Osteoblast (primary cell): Measurements from ENCODE around the gene AFDN. TPM values are rescaled to one million over a fixed set of nuclear protein-coding genes. Genes with fewer than 3 reads are reported as not detected.

Experiments
- DNase-seq: peaks from one replicate; pipeline ENCODE4 v3.0.0; 2011; ENCODE audit warnings: low spot score, mixed read lengths; ENCODE audit not compliant: insufficient read length; ENCODE audit errors: missing footprints
- H2AFZ ChIP-seq: 2 replicates; pipeline ENCODE4 v1.6.0; 2011; ENCODE audit warnings: mild to moderate bottlenecking, low read length
- H3K27ac ChIP-seq: 2 replicates; pipeline ENCODE4 v1.5.1; 2011; ENCODE audit warnings: mild to moderate bottlenecking, low read depth, low read length, moderate library complexity
- H3K27me3 ChIP-seq: 2 replicates; pipeline ENCODE4 v1.6.0; 2012; ENCODE audit warnings: mild to moderate bottlenecking, control low read depth, inconsistent platforms, low read length, moderate library complexity; ENCODE audit not compliant: insufficient read depth
- H3K36me3 ChIP-seq: 2 replicates; pipeline ENCODE4 v1.5.1; 2011; ENCODE audit warnings: mild to moderate bottlenecking, low read length, control low read depth, moderate library complexity; ENCODE audit not compliant: insufficient read depth
- H3K4me1 ChIP-seq: 2 replicates; pipeline ENCODE4 v1.5.1; 2011; ENCODE audit warnings: mild to moderate bottlenecking, low read length, control low read depth, moderate library complexity; ENCODE audit not compliant: insufficient read depth
- H3K4me2 ChIP-seq: 2 replicates; pipeline ENCODE4 v1.6.0; 2011; ENCODE audit warnings: mild to moderate bottlenecking, low read length; ENCODE audit not compliant: insufficient read depth
- H3K4me3 ChIP-seq: fragments of 200-600 bp; sonication (generic); 3 replicates; pipeline ENCODE4 v1.5.1; 2012; ENCODE audit warnings: mild to moderate bottlenecking, low read length, inconsistent platforms; ENCODE audit not compliant: insufficient read depth
- H3K79me2 ChIP-seq: 2 replicates; pipeline ENCODE4 v1.6.0; 2012; ENCODE audit warnings: mild to moderate bottlenecking, low read length, control low read depth, inconsistent platforms; ENCODE audit not compliant: insufficient read depth
- H3K9me3 ChIP-seq: 2 replicates; pipeline ENCODE4 v1.5.1; 2011; ENCODE audit warnings: low read depth, low read length, control low read depth
- H4K20me1 ChIP-seq: 2 replicates; pipeline ENCODE4 v1.6.0; 2012; ENCODE audit warnings: mild to moderate bottlenecking, low read length, control low read depth; ENCODE audit not compliant: insufficient read depth
- CTCF ChIP-seq: IDR thresholded peaks from 2 replicates; pipeline ENCODE4 v1.5.1; 2011; ENCODE audit warnings: mild to moderate bottlenecking, low read depth, low read length, moderate library complexity; ENCODE audit errors: extremely low read depth
- total RNA-seq: library from RNA; depleted of rRNA; stranded (reverse); fragments of >200 nt; gene quantifications from 2 replicates; pipeline ENCODE4 v1.2.3, GENCODE V29; 2012

AFDN gene
- total RNA-seq, 1 donor, result 52.5 TPM

DNA sequence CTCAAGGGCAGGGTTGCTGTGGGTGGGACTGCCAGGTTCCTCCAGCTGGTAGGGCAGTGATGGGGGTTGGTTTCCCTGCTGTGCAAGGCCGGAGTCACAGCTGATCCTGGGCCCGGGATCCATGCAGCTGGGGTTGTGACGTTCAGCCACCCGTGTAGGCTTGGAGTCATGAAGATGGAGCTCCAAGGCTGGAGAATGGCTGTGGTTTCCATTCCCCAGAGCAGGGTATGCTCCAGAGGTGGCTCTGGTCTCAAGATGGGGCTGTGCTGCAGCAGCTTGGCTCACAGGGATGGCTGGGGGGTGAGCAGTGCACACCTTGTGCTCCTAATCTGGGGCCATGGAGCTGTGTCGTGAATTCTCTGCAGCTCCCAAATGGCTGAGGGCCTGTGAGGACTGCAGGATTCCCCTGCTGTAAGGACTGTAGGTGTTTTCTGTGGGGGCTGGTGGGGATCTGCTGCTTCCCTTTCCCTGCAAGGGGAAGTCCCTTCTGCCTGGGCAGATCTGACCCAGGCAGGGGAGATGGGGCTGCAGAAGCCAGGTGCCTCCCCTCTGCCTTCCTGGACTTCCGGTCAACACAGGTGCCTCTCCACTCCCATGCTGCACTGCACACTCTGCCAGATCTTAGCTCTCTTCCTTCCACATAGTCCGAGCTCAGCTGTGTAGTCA lies 186.7 kb downstream of the AFDN start:
- peaks cover 3% of the 10 kb centered on the region for H3K4me1 ChIP-seq
- H3K4me3 ChIP-seq, result no peak overlapping the region
- peaks cover 40% of the 10 kb centered on the region for H3K27me3 ChIP-seq
- no peak overlapping the region for H3K27ac ChIP-seq
- no peaks in the 10 kb centered on the region for H3K36me3 ChIP-seq
- no peak for TF ChIP-seq CTCF
- DNase-seq, result no peak
- H3K4me2 ChIP-seq, result no peak overlapping the region
- H4K20me1 ChIP-seq, result no peaks in the 10 kb centered on the region
- peaks cover 21% of the 10 kb centered on the region for H3K9me3 ChIP-seq
- H2AFZ ChIP-seq, result no peak overlapping the region
- H3K79me2 ChIP-seq, result no peaks in the 10 kb centered on the region

GRCh38 chr6:168014428-168014827 lies 187.7 kb downstream of the AFDN start:
- Histone ChIP-seq H2AFZ (no peak overlapping the region), H4K20me1 (no peaks in the 10 kb centered on the region), H3K36me3 (no peaks in the 10 kb centered on the region), H3K4me3 (no peak overlapping the region), H3K27me3 (peaks cover 40% of the 10 kb centered on the region), H3K79me2 (no peaks in the 10 kb centered on the region), H3K9me3 (peaks cover 21% of the 10 kb centered on the region), H3K4me1 (peaks cover 3% of the 10 kb centered on the region), H3K4me2 (no peak overlapping the region), H3K27ac (no peak overlapping the region)
- no peak for TF ChIP-seq CTCF
- no peak for DNase-seq

DNA sequence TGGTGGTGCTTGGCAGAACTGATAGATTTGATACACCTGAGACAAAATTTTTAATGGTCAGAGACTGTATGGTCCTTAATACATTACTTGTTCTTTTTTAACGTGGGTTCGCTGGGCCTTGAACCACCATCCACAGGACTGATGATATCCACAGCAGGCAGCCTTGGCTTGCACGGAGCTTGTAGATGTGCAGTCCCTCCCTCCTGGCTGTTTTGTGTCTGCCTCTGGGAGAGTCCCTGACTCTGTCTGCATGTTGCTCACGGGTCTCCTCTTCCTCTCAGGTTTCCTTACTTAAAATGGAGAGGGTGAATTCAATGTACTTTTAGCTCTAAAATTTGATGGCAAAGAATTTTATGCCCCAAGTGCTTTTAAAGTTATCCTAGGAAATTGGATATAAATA lies 188.3 kb downstream of the AFDN start:
- H3K79me2 ChIP-seq, result no peaks in the 10 kb centered on the region
- H3K9me3 ChIP-seq, result peaks cover 21% of the 10 kb centered on the region
- TF ChIP-seq CTCF, result no peak
- peaks cover 41% of the 10 kb centered on the region for H3K27me3 ChIP-seq
- H3K4me3 ChIP-seq, result no peak overlapping the region
- H2AFZ ChIP-seq, result no peak overlapping the region
- H4K20me1 ChIP-seq, result no peaks in the 10 kb centered on the region
- no peak overlapping the region for H3K27ac ChIP-seq
- no peaks in the 10 kb centered on the region for H3K36me3 ChIP-seq
- peaks cover 3% of the 10 kb centered on the region for H3K4me1 ChIP-seq
- H3K4me2 ChIP-seq, result no peak overlapping the region
- no peak for DNase-seq

GRCh38 chr6:168015482-168016175 lies 188.9 kb downstream of the AFDN start:
- Histone ChIP-seq H3K4me2 (peak overlapping the region; percentile 31), H4K20me1 (no peaks in the 10 kb centered on the region), H2AFZ (no peak overlapping the region), H3K27me3 (peaks cover 47% of the 10 kb centered on the region), H3K9me3 (peaks cover 19% of the 10 kb centered on the region), H3K27ac (no peak overlapping the region), H3K79me2 (no peaks in the 10 kb centered on the region), H3K4me1 (peaks cover 3% of the 10 kb centered on the region), H3K4me3 (peak overlapping the region; percentile 25), H3K36me3 (no peaks in the 10 kb centered on the region)
- no peak for TF ChIP-seq CTCF
- DNase-seq, result no peak
